Esophagus muscularis mucosa (tissue), 4 donors: ENCODE data around the gene FOXF1. TPM values are rescaled to one million over a fixed set of nuclear protein-coding genes. Genes with fewer than 3 reads are reported as not detected.

Experiments
- DNase-seq: peaks from one replicate; pipeline ENCODE4 v3.0.0-alpha.2; 2017; ENCODE audit errors: extremely low spot score
- H3K27ac ChIP-seq, 4 donors: fragments of 200-600 bp; sonication (generic); replicated peaks in 1 of 4; 1 replicate in 3 of 4; 2 replicates in 1 of 4; pipeline ENCODE4 v1.5.1; 2016 to 2019; ENCODE audit warnings: mild to moderate bottlenecking in 1 of 4
- H3K27me3 ChIP-seq, 4 donors: fragments of 200-600 bp; sonication (generic); one replicate each; pipeline versions ENCODE4 v1.5.1 to v1.6.0; 2016 to 2019
- H3K36me3 ChIP-seq, 4 donors: fragments of 200-600 bp; sonication (generic); one replicate each; pipeline ENCODE4 v1.5.1; 2016 to 2019
- H3K4me1 ChIP-seq, 4 donors: fragments of 200-600 bp; sonication (generic); one replicate each; pipeline ENCODE4 v1.5.1; 2016 to 2019
- H3K4me3 ChIP-seq, 4 donors: fragments of 200-600 bp; sonication (generic); 1 replicate in 2 of 4; 2 replicates in 2 of 4; pipeline ENCODE4 v1.5.1; 2016 to 2019; ENCODE audit warnings: mild to moderate bottlenecking in 4 of 4, moderate library complexity in 1 of 4
- H3K9me3 ChIP-seq, 4 donors: fragments of 200-600 bp; sonication (generic); 1 replicate in 3 of 4; 2 replicates in 1 of 4; pipeline ENCODE4 v1.5.1; 2016 to 2019
- EP300 ChIP-seq: sonication (generic); formaldehyde crosslinking; IDR thresholded peaks from one replicate; pipeline ENCODE4 v1.6.1; 2017; ENCODE audit warnings: antibody characterized with exemption
- POLR2A ChIP-seq: fragments of 450-650 bp; IDR thresholded peaks from one replicate; pipeline ENCODE4 v1.6.1; 2017; ENCODE audit warnings: antibody characterized with exemption, moderate library complexity, mild to moderate bottlenecking, low read depth
- POLR2AphosphoS5 ChIP-seq, 2 donors: sonication (generic); formaldehyde crosslinking; IDR thresholded peaks; one replicate each; pipeline ENCODE4 v1.6.1; 2017; ENCODE audit warnings: antibody characterized with exemption in 2 of 2
- WGBS: methylation state at CpG from one replicate; pipeline ENCODE4 v1.1.5; 2018; 5-methylcytosine and 5-hydroxymethylcytosine counted together
- intact Hi-C: fragments of 100-400 bp; cut with DNase I; formaldehyde crosslinking; loops from one replicate; pipeline ENCODE4 v1.15.1; 2023
- total RNA-seq, 4 donors: library from RNA; depleted of rRNA; stranded (reverse); fragments of >200 nt; gene quantifications; one replicate each; pipeline versions ENCODE4 v1.1.0 to v1.2.1, GENCODE V29; 2016
- TF ChIP-seq, protein P1 (sequence below), 3 experiments: fragments of 200-600 bp in 2 of 3; fragments of 450-650 bp in 1 of 3; sonication (generic) in 2 of 3; IDR thresholded peaks; one replicate each; pipeline ENCODE4 v1.5.1; 2017 to 2019; ENCODE audit warnings: antibody characterized with exemption in 3 of 3, mild to moderate bottlenecking in 2 of 3, moderate library complexity in 1 of 3

The FOXF1 gene
- total RNA-seq, 4 donors from 2014 or later = 40.7 to 94.5 (median 69.3) TPM

DNA sequence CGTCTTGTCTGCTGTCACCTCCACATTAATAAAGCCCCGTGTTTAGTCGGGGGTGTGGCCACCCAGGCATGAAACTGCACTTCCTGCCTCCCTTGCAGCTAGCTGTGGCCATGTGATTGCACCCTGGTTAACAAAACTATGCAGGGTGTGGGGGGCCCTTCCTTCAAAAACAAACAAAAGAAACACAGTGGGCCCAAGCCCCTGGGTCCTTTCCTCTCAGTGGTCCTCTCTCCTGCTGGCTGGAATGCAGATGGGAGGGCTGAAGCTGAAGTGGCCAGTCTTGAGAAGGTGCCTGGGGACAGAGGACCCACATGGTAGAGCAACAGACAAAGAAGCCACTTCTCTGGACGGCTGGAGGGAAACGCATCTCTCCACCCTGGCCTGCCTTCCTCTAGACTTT is 38.0 kb upstream of the FOXF1 start:
- Histone ChIP-seq H3K9me3 (peaks cover 0 to 5% (median 2%) of the 10 kb centered on the region in 4 donors), H3K4me1 (peaks cover 8 to 12% (median 10%) of the 10 kb centered on the region in 4 donors), H3K4me3 (no peak overlapping the region), H3K27ac (no peak overlapping the region), H3K27me3 (no peaks in the 10 kb centered on the region), H3K36me3 (peaks cover 0 to 13% (median 0%) of the 10 kb centered on the region in 4 donors)
- DNase-seq = no peak
- 89% methylated on average over 5 of the region's 5 CpGs for WGBS
- intact Hi-C loops = no loop called here
- TF ChIP-seq POLR2AphosphoS5 (IDR thresholded peaks at IDR 0.05) = no peak
- TF ChIP-seq EP300 = no peak
- no peak for TF ChIP-seq POLR2A
- TF ChIP-seq, protein P1, sequence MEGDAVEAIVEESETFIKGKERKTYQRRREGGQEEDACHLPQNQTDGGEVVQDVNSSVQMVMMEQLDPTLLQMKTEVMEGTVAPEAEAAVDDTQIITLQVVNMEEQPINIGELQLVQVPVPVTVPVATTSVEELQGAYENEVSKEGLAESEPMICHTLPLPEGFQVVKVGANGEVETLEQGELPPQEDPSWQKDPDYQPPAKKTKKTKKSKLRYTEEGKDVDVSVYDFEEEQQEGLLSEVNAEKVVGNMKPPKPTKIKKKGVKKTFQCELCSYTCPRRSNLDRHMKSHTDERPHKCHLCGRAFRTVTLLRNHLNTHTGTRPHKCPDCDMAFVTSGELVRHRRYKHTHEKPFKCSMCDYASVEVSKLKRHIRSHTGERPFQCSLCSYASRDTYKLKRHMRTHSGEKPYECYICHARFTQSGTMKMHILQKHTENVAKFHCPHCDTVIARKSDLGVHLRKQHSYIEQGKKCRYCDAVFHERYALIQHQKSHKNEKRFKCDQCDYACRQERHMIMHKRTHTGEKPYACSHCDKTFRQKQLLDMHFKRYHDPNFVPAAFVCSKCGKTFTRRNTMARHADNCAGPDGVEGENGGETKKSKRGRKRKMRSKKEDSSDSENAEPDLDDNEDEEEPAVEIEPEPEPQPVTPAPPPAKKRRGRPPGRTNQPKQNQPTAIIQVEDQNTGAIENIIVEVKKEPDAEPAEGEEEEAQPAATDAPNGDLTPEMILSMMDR (IDR thresholded peaks at IDR 0.05) = no peak

- WGBS = 26% methylated on average over 9 of the region's 11 CpGs
- intact Hi-C loops = no loop called here
- TF ChIP-seq, protein P1 (IDR thresholded peaks at IDR 0.05) = peak in 1 of 3 experiments; percentile 11
- TF ChIP-seq EP300 (no peak), POLR2A (no peak), POLR2AphosphoS5 (IDR thresholded peaks at IDR 0.05) (peak in 1 of 2 donors; percentile 40)
These were observed 33.3 kb upstream of the FOXF1 start for GRCh38 chr16:86476956-86477534.

DNA sequence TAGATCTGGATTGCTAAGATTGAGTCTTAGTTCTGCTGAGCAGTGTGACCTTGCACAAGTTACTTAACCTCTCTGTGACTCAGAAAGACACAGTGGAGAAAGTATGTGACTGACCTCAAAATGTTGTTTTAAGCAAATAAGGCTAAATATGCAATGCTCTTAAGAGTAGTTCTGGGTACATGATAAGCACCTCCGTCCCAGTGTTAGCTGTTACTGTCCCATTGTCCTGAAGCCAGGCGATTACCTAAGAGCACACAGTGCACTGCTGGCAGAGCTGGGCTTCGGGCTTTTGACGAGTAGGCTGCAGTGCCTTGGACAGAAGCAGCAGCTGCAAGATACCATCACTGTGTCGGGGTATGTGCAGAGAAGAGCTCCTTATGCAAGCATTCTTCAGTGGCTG is 32.7 kb upstream of the FOXF1 start:
- no peak for DNase-seq
- 34% methylated on average over 5 of the region's 5 CpGs for WGBS
- intact Hi-C loops = no loop called here
- no peaks in the 10 kb centered on the region for H3K9me3 ChIP-seq
- H3K4me3 ChIP-seq = no peak overlapping the region
- peaks cover 13 to 48% (median 38%) of the 10 kb centered on the region in 4 donors for H3K4me1 ChIP-seq
- H3K36me3 ChIP-seq = peaks cover 0 to 13% (median 0%) of the 10 kb centered on the region in 4 donors
- TF ChIP-seq EP300 (no peak), POLR2A (no peak), POLR2AphosphoS5 (IDR thresholded peaks at IDR 0.05) (peak; percentile 57 to 64)
- TF ChIP-seq, protein P1 (IDR thresholded peaks at IDR 0.05) = no peak
- peak overlapping the region; percentile 44 to 75 (median 60) for H3K27ac ChIP-seq
- H3K27me3 ChIP-seq = no peaks in the 10 kb centered on the region

More at GRCh38 chr16:86476956-86477534, 33.3 kb upstream of the FOXF1 start:
- Histone ChIP-seq H3K36me3 (peaks cover 0 to 13% (median 0%) of the 10 kb centered on the region in 4 donors), H3K27ac (peak overlapping the region; percentile 30 to 75 (median 60)), H3K4me1 (peaks cover 13 to 48% (median 38%) of the 10 kb centered on the region in 4 donors), H3K4me3 (no peak overlapping the region), H3K9me3 (peaks cover 0 to 5% (median 2%) of the 10 kb centered on the region in 4 donors), H3K27me3 (no peaks in the 10 kb centered on the region)
- no peak for DNase-seq

GRCh38 chr16:86478779-86479178 is 31.5 kb upstream of the FOXF1 start:
- no peaks in the 10 kb centered on the region for H3K27me3 ChIP-seq
- intact Hi-C loops = no loop called here

More at GRCh38 chr16:86478779-86479178, 31.5 kb upstream of the FOXF1 start:
- Histone ChIP-seq H3K9me3 (peaks cover 0 to 2% (median under 1%) of the 10 kb centered on the region in 4 donors), H3K36me3 (peaks cover 0 to 13% (median 0%) of the 10 kb centered on the region in 4 donors), H3K4me3 (no peak overlapping the region), H3K27ac (no peak overlapping the region), H3K4me1 (peaks cover 13 to 48% (median 38%) of the 10 kb centered on the region in 4 donors)
- no peak for TF ChIP-seq EP300
- TF ChIP-seq POLR2AphosphoS5 (IDR thresholded peaks at IDR 0.05) = no peak
- TF ChIP-seq, protein P1 (IDR thresholded peaks at IDR 0.05) = no peak
- TF ChIP-seq POLR2A = no peak
- no peak for DNase-seq
